MCF 10A (cell line): ENCODE data around the gene HIPK1. TPM values are rescaled to one million over a fixed set of nuclear protein-coding genes. Genes with fewer than 3 reads are reported as not detected.

Experiments used
- BruUV-seq: library from RNA; stranded (reverse); fragments of 400-500 nt; replicated peaks from 2 replicates; lab custom pipeline; 2021; lab: Mats Ljungman, UMichigan
- CTCF ChIA-PET: fragments of 300-600 bp; sonication (Branson Sonifier 250); formaldehyde crosslinking; extraction: SDS; loops from one replicate; lab custom pipeline; 2021; ENCODE audit warnings: antibody characterized with exemption, inconsistent platforms; lab: Yijun Ruan, JAX
- POLR2A ChIA-PET: fragments of 300-600, 350-650 bp; sonication (Branson Sonifier 250); formaldehyde crosslinking; extraction: SDS; loops from one replicate; lab custom pipeline; 2020; ENCODE audit warnings: antibody characterized with exemption, inconsistent platforms; lab: Yijun Ruan, JAX
- DNase-seq: peaks from one replicate; pipeline ENCODE4 v3.0.0-alpha.2; 2018; ENCODE audit not compliant: unreplicated experiment
- H3K27ac Mint-ChIP-seq: one replicate; pipeline ENCODE4 v1.8.0; 2022; ENCODE audit warnings: mild to moderate bottlenecking, low read depth, mixed read lengths; ENCODE audit not compliant: unreplicated experiment
- H3K27me3 Mint-ChIP-seq: one replicate; pipeline ENCODE4 v1.8.0; 2022; ENCODE audit warnings: mixed read lengths; ENCODE audit not compliant: insufficient read depth, unreplicated experiment
- H3K36me3 Mint-ChIP-seq: one replicate; pipeline ENCODE4 v1.8.0; 2022; ENCODE audit warnings: mild to moderate bottlenecking, moderate library complexity, mixed read lengths; ENCODE audit not compliant: insufficient read depth, unreplicated experiment
- H3K4me1 Mint-ChIP-seq: one replicate; pipeline ENCODE4 v1.8.0; 2022; ENCODE audit warnings: mixed read lengths; ENCODE audit not compliant: insufficient read depth, unreplicated experiment
- H3K4me3 Mint-ChIP-seq: one replicate; pipeline ENCODE4 v1.8.0; 2022; ENCODE audit warnings: mild to moderate bottlenecking, moderate library complexity, mixed read lengths; ENCODE audit not compliant: unreplicated experiment
- H3K9me3 Mint-ChIP-seq: one replicate; pipeline ENCODE4 v1.8.0; 2022; ENCODE audit warnings: mixed read lengths; ENCODE audit not compliant: unreplicated experiment
- intact Hi-C: fragments of 100-400 bp; cut with micrococcal nuclease; formaldehyde crosslinking; loops from 2 replicates; pipeline ENCODE4 v1.14.1; 2022
- total RNA-seq: library from RNA; stranded (reverse); gene quantifications from 2 replicates; pipeline ENCODE4 v1.2.3, GENCODE V29; 2022
- TF ChIP-seq, protein P1 (sequence below): fragments of 200-600 bp; IDR thresholded peaks from one replicate; pipeline ENCODE4 v1.8.0; 2022; ENCODE audit warnings: antibody characterized with exemption, mild to moderate bottlenecking; ENCODE audit not compliant: unreplicated experiment

The HIPK1 gene
- total RNA-seq, 1 experiment from 2014 or later, result 46.7 TPM

DNA sequence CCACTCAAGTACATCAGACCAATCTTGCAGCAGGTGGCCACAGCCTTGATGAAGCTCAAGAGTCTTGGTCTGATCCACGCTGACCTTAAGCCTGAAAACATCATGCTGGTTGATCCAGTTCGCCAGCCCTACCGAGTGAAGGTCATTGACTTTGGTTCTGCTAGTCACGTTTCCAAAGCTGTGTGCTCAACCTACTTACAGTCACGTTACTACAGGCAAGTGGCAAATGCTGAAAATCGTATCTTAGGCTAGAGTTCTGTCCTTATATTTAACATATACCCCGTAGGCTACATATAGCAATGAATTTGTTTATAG is 12.1 kb downstream of the HIPK1 start:
- intact Hi-C loops, result no loop called here
- no peak overlapping the region for H3K27ac Mint-ChIP-seq
- no peak for DNase-seq
- TF ChIP-seq, protein P1, sequence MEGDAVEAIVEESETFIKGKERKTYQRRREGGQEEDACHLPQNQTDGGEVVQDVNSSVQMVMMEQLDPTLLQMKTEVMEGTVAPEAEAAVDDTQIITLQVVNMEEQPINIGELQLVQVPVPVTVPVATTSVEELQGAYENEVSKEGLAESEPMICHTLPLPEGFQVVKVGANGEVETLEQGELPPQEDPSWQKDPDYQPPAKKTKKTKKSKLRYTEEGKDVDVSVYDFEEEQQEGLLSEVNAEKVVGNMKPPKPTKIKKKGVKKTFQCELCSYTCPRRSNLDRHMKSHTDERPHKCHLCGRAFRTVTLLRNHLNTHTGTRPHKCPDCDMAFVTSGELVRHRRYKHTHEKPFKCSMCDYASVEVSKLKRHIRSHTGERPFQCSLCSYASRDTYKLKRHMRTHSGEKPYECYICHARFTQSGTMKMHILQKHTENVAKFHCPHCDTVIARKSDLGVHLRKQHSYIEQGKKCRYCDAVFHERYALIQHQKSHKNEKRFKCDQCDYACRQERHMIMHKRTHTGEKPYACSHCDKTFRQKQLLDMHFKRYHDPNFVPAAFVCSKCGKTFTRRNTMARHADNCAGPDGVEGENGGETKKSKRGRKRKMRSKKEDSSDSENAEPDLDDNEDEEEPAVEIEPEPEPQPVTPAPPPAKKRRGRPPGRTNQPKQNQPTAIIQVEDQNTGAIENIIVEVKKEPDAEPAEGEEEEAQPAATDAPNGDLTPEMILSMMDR, result no peak
- no peak overlapping the region for H3K4me3 Mint-ChIP-seq
- H3K27me3 Mint-ChIP-seq, result no peaks in the 10 kb centered on the region
- H3K4me1 Mint-ChIP-seq, result peaks cover 15% of the 10 kb centered on the region
- POLR2A ChIA-PET, result interaction anchor here (0.6 to 2.1 kb wide), 3 partner anchors 11 to 474 kb away, joined by 3 to 7 read pairs (median 3); no protein-coding TSS in a partner anchor
- H3K9me3 Mint-ChIP-seq, result no peaks in the 10 kb centered on the region
- peaks cover 30% of the 10 kb centered on the region for H3K36me3 Mint-ChIP-seq
- BruUV-seq, result no TSS peak
- CTCF ChIA-PET, result interaction anchor here (0.6 to 1.1 kb wide), 3 partner anchors 66 to 106 kb away, joined by 3 to 5 read pairs (median 3); no protein-coding TSS in a partner anchor

DNA sequence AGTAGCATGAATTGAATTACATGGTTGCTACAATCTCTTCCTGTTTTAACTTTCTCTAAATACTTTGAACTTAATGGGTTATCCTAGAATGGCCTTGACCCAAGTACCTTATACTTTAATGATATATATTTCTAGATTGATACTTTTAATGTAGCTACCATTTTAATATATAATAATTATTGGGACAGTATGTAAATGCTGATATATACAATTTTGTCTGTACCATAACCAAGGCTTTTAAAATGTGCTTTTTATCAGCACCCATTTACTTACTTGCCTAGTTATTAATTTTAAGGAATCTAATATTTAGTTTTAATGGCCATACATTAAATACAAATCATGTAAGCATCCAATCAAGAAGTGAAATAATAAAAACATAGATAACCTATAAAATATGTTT is 13.4 kb downstream of the HIPK1 start:
- no TSS peak for BruUV-seq

DNA sequence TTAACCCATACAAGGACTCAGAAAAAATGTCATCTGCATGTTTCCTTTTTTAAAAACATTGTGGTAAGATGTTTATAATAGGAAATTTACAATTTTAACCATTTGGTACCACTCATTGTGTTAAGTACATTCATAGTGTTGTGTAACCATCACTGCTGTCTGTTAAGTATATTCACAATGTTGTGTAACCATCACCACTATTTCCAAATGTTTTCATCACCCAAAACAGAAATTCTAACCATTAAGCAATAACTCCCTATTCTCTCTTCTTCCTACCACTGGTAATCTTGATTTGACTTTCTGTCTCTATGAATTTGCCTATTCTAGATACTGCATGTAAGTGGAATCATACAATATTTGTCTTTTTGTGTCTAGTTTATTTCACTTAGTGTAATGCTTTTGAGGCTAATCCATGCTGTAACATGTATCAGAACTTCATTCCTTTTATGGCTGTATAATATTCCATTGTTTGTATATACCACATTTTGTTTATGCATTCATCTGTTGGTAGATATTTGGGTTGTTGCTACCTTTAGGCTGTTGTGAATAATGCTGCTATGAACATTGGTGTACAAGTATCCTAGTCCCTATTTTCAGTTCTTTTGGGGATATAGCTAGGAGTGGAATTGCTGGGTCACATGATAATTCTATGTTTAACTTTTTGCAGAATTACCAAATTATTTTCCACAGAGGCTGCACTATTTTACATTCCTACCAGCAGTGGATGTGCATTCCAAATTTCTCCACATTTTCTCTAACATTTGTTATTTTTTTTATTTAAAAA is 14.1 kb downstream of the HIPK1 start:
- H3K4me1 Mint-ChIP-seq, result peaks cover 8% of the 10 kb centered on the region
- POLR2A ChIA-PET, result interaction anchor here (0.7 to 1.2 kb wide), 4 partner anchors 10 to 47 kb away, joined by 3 to 6 read pairs (median 4); no protein-coding TSS in a partner anchor

More for the DNA sequence above, 13.4 kb downstream of the HIPK1 start:
- intact Hi-C loops, result no loop called here
- TF ChIP-seq, protein P1, result no peak
- DNase-seq, result no peak
- CTCF ChIA-PET, result no interaction called here
- Mint-ChIP-seq H3K9me3 (no peaks in the 10 kb centered on the region), H3K27me3 (no peaks in the 10 kb centered on the region), H3K36me3 (peaks cover 30% of the 10 kb centered on the region), H3K27ac (no peak overlapping the region), H3K4me3 (no peak overlapping the region), H3K4me1 (peaks cover 10% of the 10 kb centered on the region)
- POLR2A ChIA-PET, result interaction anchor here (0.7 to 1.2 kb wide), 2 partner anchors 10 to 12 kb away, joined by 3 to 6 read pairs; no protein-coding TSS in a partner anchor

DNA sequence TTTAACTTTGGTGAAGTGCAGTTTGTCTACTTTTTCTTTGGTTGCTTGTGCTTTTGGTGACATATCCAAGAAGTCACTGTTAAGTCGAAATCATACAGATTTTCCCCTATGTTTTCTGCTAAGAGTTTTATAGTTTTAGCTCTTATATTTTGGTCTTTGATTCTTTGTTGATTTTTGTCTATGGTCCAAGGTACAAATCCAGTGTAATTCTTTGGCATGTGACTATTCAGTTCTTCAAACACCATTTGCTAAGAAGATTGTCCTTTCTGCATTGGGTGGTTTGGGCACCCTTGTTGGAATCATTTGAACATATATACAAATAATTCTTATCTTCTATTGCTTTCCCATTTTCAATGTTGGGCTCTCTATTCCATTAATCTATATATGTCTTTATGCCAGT is 16.2 kb downstream of the HIPK1 start:
- intact Hi-C loops, result no loop called here
- H3K9me3 Mint-ChIP-seq, result no peaks in the 10 kb centered on the region
- ChIA-PET POLR2A (interaction anchor here (0.7 to 1.5 kb wide), 3 partner anchors 11 to 133 kb away, joined by 3 to 5 read pairs (median 4); no protein-coding TSS in a partner anchor), CTCF (interaction anchor here (2.0 to 3.3 kb wide), 2 partner anchors 15 to 110 kb away, joined by 5 to 16 read pairs; no protein-coding TSS in a partner anchor)
- H3K36me3 Mint-ChIP-seq, result peaks cover 26% of the 10 kb centered on the region
- no peak for DNase-seq
- no peak overlapping the region for H3K27ac Mint-ChIP-seq
- H3K4me3 Mint-ChIP-seq, result no peak overlapping the region
- no TSS peak for BruUV-seq
- peaks cover 5% of the 10 kb centered on the region for H3K4me1 Mint-ChIP-seq
- TF ChIP-seq, protein P1, result no peak
- no peaks in the 10 kb centered on the region for H3K27me3 Mint-ChIP-seq

More for the DNA sequence above, 14.1 kb downstream of the HIPK1 start:
- intact Hi-C loops, result no loop called here
- TF ChIP-seq, protein P1, result no peak
- no peak overlapping the region for H3K4me3 Mint-ChIP-seq
- no peak overlapping the region for H3K27ac Mint-ChIP-seq
- H3K9me3 Mint-ChIP-seq, result no peaks in the 10 kb centered on the region
- peak; percentile 63 for DNase-seq
- TSS peak; percentile 18 for BruUV-seq
- CTCF ChIA-PET, result no interaction called here
- no peaks in the 10 kb centered on the region for H3K27me3 Mint-ChIP-seq
- peaks cover 30% of the 10 kb centered on the region for H3K36me3 Mint-ChIP-seq
